NB4 (cell line): ENCODE results near the gene RMI2.

Experiments
- CTCF ChIP-seq: IDR thresholded peaks from one replicate; pipeline ENCODE4 v1.5.1; 2012; ENCODE audit warnings: low read depth, low read length
- MAX ChIP-seq: IDR thresholded peaks from 2 replicates; pipeline ENCODE4 v1.6.1; 2011; ENCODE audit warnings: low read depth, low read length
- POLR2A ChIP-seq: IDR thresholded peaks from 2 replicates; pipeline ENCODE4 v1.6.1; 2011; ENCODE audit warnings: mild to moderate bottlenecking; ENCODE audit not compliant: insufficient read length; ENCODE audit errors: extremely low read depth

GRCh38 chr16:11297492-11298142 is 47.6 kb upstream of the RMI2 start:
- TF ChIP-seq POLR2A (no peak), CTCF (peak; percentile 8), MAX (peak; percentile 68)
